Activated T-cell treated with anti-CD3 and anti-CD28 coated beads, Interleukin-2, amount 50 U/mL, for 24 hours (primary cell): ENCODE data around the gene SCUBE2.

Source experiments
- DNase-seq: peaks from one replicate; pipeline ENCODE4 v3.0.0-alpha.2; 2020
- H3K27ac Mint-ChIP-seq: 2 replicates; pipeline ENCODE4 v1.8.0; 2020; ENCODE audit warnings: mild to moderate bottlenecking, mixed read lengths
- H3K27me3 Mint-ChIP-seq: 2 replicates; pipeline ENCODE4 v1.8.0; 2020; ENCODE audit warnings: mixed read lengths
- H3K36me3 Mint-ChIP-seq: 2 replicates; pipeline ENCODE4 v1.8.0; 2020; ENCODE audit warnings: low read depth, mixed read lengths
- H3K4me1 Mint-ChIP-seq: 2 replicates; pipeline ENCODE4 v1.8.0; 2020; ENCODE audit warnings: low read depth, mixed read lengths
- H3K4me3 Mint-ChIP-seq: 2 replicates; pipeline ENCODE4 v1.8.0; 2020; ENCODE audit warnings: mild to moderate bottlenecking, moderate library complexity, mixed read lengths
- H3K9me3 Mint-ChIP-seq: 2 replicates; pipeline ENCODE4 v1.8.0; 2020; ENCODE audit warnings: mixed read lengths

SCUBE2 gene

DNA sequence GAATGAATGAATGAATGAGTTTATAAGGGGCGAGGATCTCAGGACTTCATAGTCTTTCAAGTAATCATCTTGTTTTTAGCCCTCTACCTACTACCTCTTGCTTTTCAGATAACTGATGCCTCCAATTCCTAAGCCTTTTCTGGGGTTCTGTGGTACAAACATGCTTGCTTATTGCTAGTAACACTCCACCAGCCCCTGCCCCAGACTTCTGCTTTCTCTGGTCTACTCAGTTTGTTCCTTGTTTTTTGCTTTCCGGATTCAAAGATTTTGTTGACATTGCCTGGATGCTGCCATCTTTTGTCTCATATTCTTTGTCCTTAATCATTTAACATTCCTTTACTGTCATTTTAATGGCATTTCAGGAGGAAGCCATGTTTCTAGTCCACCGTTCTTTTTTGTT is 118.3 kb downstream of the SCUBE2 start:
- Mint-ChIP-seq H3K36me3 (peaks cover 5% of the 10 kb centered on the region), H3K27me3 (no peaks in the 10 kb centered on the region), H3K4me3 (no peak overlapping the region), H3K4me1 (no peaks in the 10 kb centered on the region), H3K27ac (no peak overlapping the region), H3K9me3 (no peaks in the 10 kb centered on the region)
- DNase-seq, result no peak

DNA sequence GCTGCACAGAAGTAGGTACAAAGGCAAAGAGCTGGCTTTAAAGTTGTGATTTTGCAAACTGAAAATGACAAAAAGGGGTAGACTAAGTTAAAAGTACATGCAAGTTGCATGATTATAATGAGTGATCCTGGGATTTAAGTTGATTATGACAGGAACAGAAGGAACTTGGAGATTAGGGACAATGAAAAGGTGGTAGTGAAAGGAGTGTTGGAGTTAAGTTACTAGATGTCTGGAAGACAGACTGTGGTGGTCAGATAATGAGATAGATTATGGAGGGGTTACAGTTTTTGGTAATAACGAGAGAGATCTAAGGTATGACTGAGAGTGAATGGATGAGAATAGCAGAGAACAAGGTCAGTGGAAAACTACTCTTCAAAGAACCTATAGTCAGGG is 119.5 kb downstream of the SCUBE2 start:
- Mint-ChIP-seq H3K27me3 (no peaks in the 10 kb centered on the region), H3K4me1 (no peaks in the 10 kb centered on the region), H3K4me3 (no peak overlapping the region), H3K36me3 (peaks cover 11% of the 10 kb centered on the region), H3K9me3 (no peaks in the 10 kb centered on the region), H3K27ac (no peak overlapping the region)
- no peak for DNase-seq

DNA sequence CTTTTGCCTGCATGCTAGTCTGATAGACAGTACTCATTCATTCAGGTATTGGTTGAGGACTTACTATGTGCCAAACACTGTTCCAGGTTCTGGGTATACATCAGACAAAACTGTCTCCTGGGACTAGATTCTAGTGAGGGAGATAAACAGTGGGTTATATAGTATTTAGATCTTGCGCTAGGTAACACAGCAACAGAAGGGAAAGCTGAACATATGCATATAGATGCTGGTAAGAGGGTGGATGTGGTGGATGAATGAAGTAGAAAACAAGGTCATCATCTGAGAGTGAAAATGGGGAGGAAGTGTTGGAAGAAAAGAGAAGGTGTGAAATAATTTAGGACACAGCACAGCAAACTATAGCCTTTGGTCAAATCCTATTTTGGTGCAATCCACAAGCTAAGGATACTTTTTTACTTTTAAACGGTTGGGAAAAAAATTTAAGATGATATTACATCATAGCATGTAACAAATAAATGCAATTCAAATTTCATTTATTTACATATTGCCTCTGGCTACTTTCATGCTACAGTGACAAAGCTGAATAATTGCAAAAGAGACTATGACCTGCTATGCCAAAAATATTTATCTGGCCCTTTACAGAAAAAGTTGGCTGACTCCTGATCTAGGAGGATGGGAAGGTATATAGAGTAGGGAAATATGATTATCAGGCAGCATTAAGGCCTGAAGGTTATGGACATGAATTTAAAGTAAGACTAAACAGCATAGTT is 120.0 kb downstream of the SCUBE2 start:
- H3K27ac Mint-ChIP-seq, result no peak overlapping the region
- no peak for DNase-seq
- H3K4me3 Mint-ChIP-seq, result no peak overlapping the region
- peaks cover 11% of the 10 kb centered on the region for H3K36me3 Mint-ChIP-seq
- no peaks in the 10 kb centered on the region for H3K9me3 Mint-ChIP-seq
- H3K4me1 Mint-ChIP-seq, result peaks cover 1% of the 10 kb centered on the region
- H3K27me3 Mint-ChIP-seq, result no peaks in the 10 kb centered on the region
